Panc1 (cell line): ENCODE results near the gene CNTROB. TPM values are rescaled to one million over a fixed set of nuclear protein-coding genes. Genes with fewer than 3 reads are reported as not detected.

ENCODE experiments used
- ATAC-seq: fragments of 200-7000 bp; cut with Tn5 transposase; 2 replicates; pipeline ENCODE4 v1.9.1; 2020; ENCODE audit warnings: mild to moderate bottlenecking, moderate library complexity
- BruUV-seq: library from RNA; stranded (reverse); fragments of 400-500 nt; replicated peaks from 2 replicates; lab custom pipeline; 2021; lab: Mats Ljungman, UMichigan
- CTCF ChIA-PET: fragments of 300-600 bp; sonication (Branson Sonifier 250); formaldehyde crosslinking; loops from one replicate; lab custom pipeline; 2022; ENCODE audit warnings: antibody characterized with exemption; lab: Charles Lee
- POLR2A ChIA-PET: fragments of 300-600 bp; sonication (Branson Sonifier 250); formaldehyde crosslinking; loops from one replicate; lab custom pipeline; 2022; ENCODE audit warnings: antibody characterized with exemption; lab: Charles Lee
- DNase-seq: peaks from one replicate; pipeline ENCODE4 v3.0.0-alpha.2; 2010; ENCODE audit warnings: low read depth, low spot score
- H3K27ac ChIP-seq: 2 replicates; pipeline ENCODE4 v1.5.1; 2011; ENCODE audit warnings: mild to moderate bottlenecking, low read length, inconsistent platforms
- H3K27me3 ChIP-seq: fragments of 200-500 bp; sonication (Bioruptor generic); 2 replicates; pipeline ENCODE4 v1.6.0; 2014; ENCODE audit warnings: low read length, inconsistent platforms; ENCODE audit not compliant: control insufficient read depth, insufficient read depth
- H3K36me3 ChIP-seq: fragments of 200-500 bp; sonication (Bioruptor generic); 2 replicates; pipeline ENCODE4 v1.5.1; 2014; ENCODE audit warnings: inconsistent platforms, mild to moderate bottlenecking, low read length, moderate library complexity; ENCODE audit not compliant: control insufficient read depth, insufficient read depth
- H3K4me1 ChIP-seq: 2 replicates; pipeline ENCODE4 v1.5.1; 2011; ENCODE audit warnings: inconsistent platforms, mild to moderate bottlenecking, low read length, moderate library complexity; ENCODE audit not compliant: control insufficient read depth, insufficient read depth
- H3K4me3 ChIP-seq, 2 experiments: 2 replicates each; pipeline ENCODE4 v1.5.1; 2011 to 2012; ENCODE audit warnings: low read depth in 2 of 2, low read length in 2 of 2, mild to moderate bottlenecking in 2 of 2, inconsistent platforms in 1 of 2, moderate library complexity in 1 of 2
- H3K9me3 ChIP-seq: fragments of 200-500 bp; sonication (Bioruptor generic); 2 replicates; pipeline ENCODE4 v1.5.1; 2014; ENCODE audit warnings: low read depth, mild to moderate bottlenecking, inconsistent platforms, low read length, moderate library complexity; ENCODE audit not compliant: control insufficient read depth, insufficient read depth
- CTCF ChIP-seq: fragments of 450-650 bp; IDR thresholded peaks from 2 replicates; pipeline ENCODE4 v1.5.1; 2017; ENCODE audit warnings: mild to moderate bottlenecking
- POLR2AphosphoS5 ChIP-seq: IDR thresholded peaks from 2 replicates; pipeline ENCODE4 v1.6.1; 2012; ENCODE audit warnings: mild to moderate bottlenecking, low read depth, low read length, moderate library complexity
- REST ChIP-seq, 2 experiments: IDR thresholded peaks; 2 replicates each; pipeline ENCODE4 v1.6.1; 2011 to 2012; ENCODE audit warnings: low read depth in 2 of 2, control low read depth in 1 of 2, low read length in 1 of 2, mild to moderate bottlenecking in 1 of 2, moderate library complexity in 1 of 2; ENCODE audit not compliant: insufficient read depth in 1 of 2
- SIN3A ChIP-seq: IDR thresholded peaks from 2 replicates; pipeline ENCODE4 v1.6.1; 2012; ENCODE audit warnings: low read depth, mild to moderate bottlenecking, low read length, moderate library complexity, borderline replicate concordance; ENCODE audit not compliant: insufficient read depth
- TCF7L2 ChIP-seq: IDR thresholded peaks from 2 replicates; pipeline ENCODE4 v1.6.1; 2011; ENCODE audit warnings: mild to moderate bottlenecking, low read depth, low read length, inconsistent platforms
- in situ Hi-C: cut with HindIII; loops from 2 replicates; pipeline ENCODE4 v1.10.0; 2016; ENCODE audit warnings: low sequenced_read_pairs, low pct_unique_long_range_greater_than_20kb
- intact Hi-C: fragments of 100-400 bp; cut with micrococcal nuclease; formaldehyde crosslinking; loops from one replicate; pipeline ENCODE4 v1.10.0; 2022; ENCODE audit not compliant: unreplicated experiment
- total RNA-seq: library from RNA; stranded (reverse); gene quantifications from one replicate; pipeline ENCODE4 v1.2.1, GENCODE V29; 2021; ENCODE audit not compliant: unreplicated experiment

Gene CNTROB
- total RNA-seq, 1 experiment from 2014 or later = 60.5 TPM

DNA sequence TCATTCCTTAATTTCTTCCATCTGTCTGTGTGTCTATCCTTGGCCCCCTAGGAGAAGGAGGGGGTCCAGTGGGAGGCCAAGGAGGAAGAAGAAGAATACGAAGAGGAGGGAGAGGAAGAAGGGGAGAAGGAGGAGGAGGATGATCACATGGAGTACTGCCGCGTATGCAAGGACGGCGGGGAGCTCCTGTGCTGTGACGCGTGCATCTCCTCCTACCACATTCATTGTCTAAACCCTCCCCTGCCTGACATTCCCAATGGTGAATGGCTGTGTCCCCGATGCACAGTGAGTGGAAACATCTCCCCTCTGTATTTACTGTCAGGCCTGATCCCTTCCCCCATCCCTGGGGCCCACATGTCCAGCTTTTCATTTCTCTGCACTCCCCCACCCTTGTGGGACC is 37.1 kb upstream of the CNTROB start:
- H3K27me3 ChIP-seq = no peaks in the 10 kb centered on the region
- no peaks in the 10 kb centered on the region for H3K9me3 ChIP-seq
- intact Hi-C loops = no loop called here
- ATAC-seq (no peak), DNase-seq (no peak)
- BruUV-seq = no TSS peak
- H3K4me1 ChIP-seq = peaks cover under 1% of the 10 kb centered on the region
- POLR2A ChIA-PET = no interaction called here
- H3K27ac ChIP-seq = no peak overlapping the region
- TF ChIP-seq CTCF (no peak), POLR2AphosphoS5 (no peak), REST (IDR thresholded peaks at IDR 0.05; ENCODE audit: insufficient read depth in 1 of 2, low read depth in 2 of 2, low read length in 1 of 2) (no peak)
- H3K36me3 ChIP-seq = peaks cover 13% of the 10 kb centered on the region
- CTCF ChIA-PET = no interaction called here
- H3K4me3 ChIP-seq = no peak overlapping the region
- in situ Hi-C loops = no loop called here

GRCh38 chr17:7897090-7897489 is 34.9 kb upstream of the CNTROB start:
- CTCF ChIA-PET = no interaction called here

More at GRCh38 chr17:7897090-7897489, 34.9 kb upstream of the CNTROB start:
- TF ChIP-seq TCF7L2 (no peak), SIN3A (no peak), REST (IDR thresholded peaks at IDR 0.05; ENCODE audit: insufficient read depth in 1 of 2, low read depth in 2 of 2, low read length in 1 of 2) (no peak), CTCF (no peak), POLR2AphosphoS5 (no peak)
- intact Hi-C loops (loop anchor here (2.0 kb wide), 1 partner anchor 34 kb away; no protein-coding TSS in a partner anchor), in situ Hi-C loops (no loop called here)
- Histone ChIP-seq H3K27me3 (no peaks in the 10 kb centered on the region), H3K36me3 (peaks cover 13% of the 10 kb centered on the region; the same call in 1 of the 2 replicates), H3K4me3 (no peak overlapping the region), H3K4me1 (no peaks in the 10 kb centered on the region), H3K9me3 (no peaks in the 10 kb centered on the region), H3K27ac (no peak overlapping the region)
- POLR2A ChIA-PET = no interaction called here
- BruUV-seq = no TSS peak
- no peak for DNase-seq
- ATAC-seq = no peak
